ENCODE data around the gene PLEKHA3.

PLEKHA3 gene

DNA sequence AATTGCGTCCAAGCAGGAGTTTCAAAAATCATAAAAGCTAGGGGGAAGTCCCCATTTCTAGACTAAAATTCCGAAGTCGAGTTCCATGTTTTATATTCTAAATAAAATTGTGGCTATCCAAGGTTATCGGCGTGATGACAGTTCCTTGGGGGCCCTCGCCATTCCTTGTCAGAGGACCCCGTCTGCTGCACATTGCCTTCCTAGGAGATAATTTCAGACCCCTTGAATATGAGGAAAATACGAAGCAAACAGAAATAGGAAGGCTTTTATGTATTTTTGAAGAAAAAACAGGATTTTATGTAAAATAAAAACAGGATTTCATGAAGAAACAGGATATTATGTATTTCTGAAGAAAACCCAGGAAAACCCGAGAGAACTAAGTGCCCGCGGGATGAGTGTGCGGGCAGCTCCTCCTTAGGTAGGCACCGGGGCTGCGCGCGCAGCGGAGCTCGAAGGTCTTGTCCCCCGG lies 465 bp upstream of the PLEKHA3 start:
- Histone ChIP-seq H3K36me3 (ENCODE audit: insufficient read depth, low read length) (no peaks in the 10 kb centered on the region), H3K4me1 (ENCODE audit: insufficient read depth, low read length) (peaks cover 39% of the 10 kb centered on the region), H3K9ac (ENCODE audit: low read length) (no peak overlapping the region), H3K27ac (ENCODE audit: low read depth, low read length) (peak overlapping the region; percentile 85), H3K27me3 (ENCODE audit: control insufficient read depth in 1 of 2, insufficient read depth in 2 of 2, low read length in 2 of 2) (no peaks in the 10 kb centered on the region), H3K4me3 (ENCODE audit: low read depth in 1 of 2, low read length in 2 of 2) (peak overlapping the region; percentile 75 to 96), H3K9me3 (ENCODE audit: low read length) (no peaks in the 10 kb centered on the region)

DNA sequence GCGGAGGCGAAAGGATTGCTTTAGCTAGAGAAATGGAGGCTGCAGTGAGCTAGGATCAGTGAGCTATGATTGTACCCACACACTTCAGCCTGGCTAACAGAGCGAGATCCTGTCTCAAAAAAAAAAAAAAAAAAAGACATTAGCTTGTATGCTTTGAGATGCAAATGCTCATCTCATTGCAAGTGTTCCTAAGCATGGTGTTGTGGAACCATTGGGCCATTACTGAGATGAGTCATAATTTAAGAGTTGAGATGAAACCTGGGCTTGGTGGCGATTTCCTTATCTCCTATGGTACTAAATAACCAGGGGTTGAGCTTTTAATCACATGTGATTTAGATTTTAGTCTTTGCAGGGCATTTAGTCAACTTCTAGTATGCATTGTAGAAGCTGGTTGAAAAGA lies 2.2 kb downstream of the PLEKHA3 start:
- Histone ChIP-seq H3K9me3 (ENCODE audit: low read length) (no peaks in the 10 kb centered on the region), H3K36me3 (ENCODE audit: insufficient read depth, low read length) (no peaks in the 10 kb centered on the region), H3K27me3 (ENCODE audit: control insufficient read depth in 1 of 2, insufficient read depth in 2 of 2, low read length in 2 of 2) (no peaks in the 10 kb centered on the region), H3K4me1 (ENCODE audit: insufficient read depth, low read length) (peaks cover 44% of the 10 kb centered on the region), H3K27ac (ENCODE audit: low read depth, low read length) (no peak overlapping the region), H3K4me3 (ENCODE audit: low read depth in 1 of 2, low read length in 2 of 2) (peak overlapping the region in 1 of 2 donors; percentile 75), H3K9ac (ENCODE audit: low read length) (no peak overlapping the region)

DNA sequence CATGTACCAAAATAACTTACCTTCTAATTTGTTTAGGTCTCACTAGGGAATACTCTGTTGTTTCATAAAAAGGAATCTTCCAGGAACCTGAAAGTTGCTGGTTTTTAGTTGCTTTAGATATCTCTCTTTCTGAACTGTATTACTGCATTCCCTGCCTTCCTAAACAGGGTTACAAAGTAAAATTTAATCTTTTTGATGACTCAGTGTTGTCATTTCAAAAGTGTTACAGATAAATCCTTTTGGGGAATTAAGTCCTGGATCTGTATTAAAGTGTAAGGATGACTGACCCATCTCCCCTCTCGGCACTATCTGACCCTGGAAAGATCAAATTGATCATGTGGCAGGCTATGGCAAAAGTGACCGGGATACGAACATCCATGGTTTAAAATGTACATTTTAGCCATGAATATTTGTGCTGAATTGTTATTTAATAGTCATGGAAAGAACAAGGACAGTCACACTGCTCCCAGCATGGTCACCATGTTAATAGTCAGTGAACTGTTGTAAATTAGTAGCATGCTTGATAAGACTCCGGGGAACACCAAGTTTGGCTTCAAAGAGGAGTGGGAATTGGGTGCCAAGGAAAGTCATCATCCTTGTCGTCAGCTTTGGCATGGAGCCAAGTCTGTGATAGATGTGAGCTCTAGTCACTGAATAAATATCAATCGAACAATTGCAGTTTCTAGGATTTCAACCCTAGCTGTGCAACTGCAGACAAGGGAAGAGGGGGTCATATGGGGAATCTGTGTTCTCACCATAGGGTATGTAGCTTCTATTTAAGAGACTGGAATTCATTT lies 4.2 kb downstream of the PLEKHA3 start:
- H3K9ac ChIP-seq (ENCODE audit: low read length) = no peak overlapping the region
- peaks cover 40% of the 10 kb centered on the region for H3K4me1 ChIP-seq (ENCODE audit: insufficient read depth, low read length)

DNA sequence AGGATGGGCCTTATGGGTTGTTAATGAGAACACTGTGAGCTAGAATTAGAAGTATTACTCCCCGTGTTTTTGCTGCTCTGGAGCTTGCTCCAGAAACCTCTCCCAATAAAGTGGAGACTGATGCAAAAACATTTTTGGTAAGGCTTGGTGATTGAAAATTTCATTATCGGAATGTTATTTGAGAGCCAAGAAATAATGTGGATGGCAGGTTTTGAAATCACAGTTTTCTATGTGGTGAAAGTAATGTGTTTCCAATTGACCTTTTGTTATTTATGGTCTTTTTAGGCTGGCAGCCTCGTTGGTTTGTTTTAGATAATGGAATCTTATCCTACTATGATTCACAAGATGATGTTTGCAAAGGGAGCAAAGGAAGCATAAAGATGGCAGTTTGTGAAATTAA lies 5.1 kb downstream of the PLEKHA3 start:
- H3K4me1 ChIP-seq (ENCODE audit: insufficient read depth, low read length) = peaks cover 36% of the 10 kb centered on the region
- H3K27ac ChIP-seq (ENCODE audit: low read depth, low read length) = no peak overlapping the region

More for the DNA sequence above, 4.2 kb downstream of the PLEKHA3 start:
- Histone ChIP-seq H3K27me3 (ENCODE audit: control insufficient read depth in 1 of 2, insufficient read depth in 2 of 2, low read length in 2 of 2) (no peaks in the 10 kb centered on the region), H3K4me3 (ENCODE audit: low read depth in 1 of 2, low read length in 2 of 2) (no peak overlapping the region), H3K36me3 (ENCODE audit: insufficient read depth, low read length) (no peaks in the 10 kb centered on the region), H3K27ac (ENCODE audit: low read depth, low read length) (no peak overlapping the region), H3K9me3 (ENCODE audit: low read length) (no peaks in the 10 kb centered on the region)

DNA sequence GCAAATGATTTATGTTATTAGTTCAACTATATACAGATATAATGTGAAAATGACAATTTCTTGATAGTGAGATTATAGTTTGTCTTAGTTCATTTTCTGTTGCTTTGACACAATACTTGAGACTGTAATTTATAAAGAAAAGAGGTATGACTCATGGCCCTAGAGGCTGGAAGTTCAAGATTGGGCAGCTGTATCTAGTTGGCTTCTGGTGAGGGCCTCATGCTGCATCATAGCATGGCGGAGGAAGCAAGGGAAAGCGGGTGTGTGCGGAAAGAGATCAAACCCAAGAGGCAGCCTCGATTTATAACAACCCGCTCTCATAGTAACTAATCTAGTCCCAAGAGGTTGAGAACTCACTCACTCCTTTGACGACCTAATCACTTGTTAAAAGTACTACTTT lies 11.4 kb downstream of the PLEKHA3 start:
- peaks cover 40% of the 10 kb centered on the region for H3K36me3 ChIP-seq (ENCODE audit: insufficient read depth, low read length)

More for the DNA sequence above, 5.1 kb downstream of the PLEKHA3 start:
- H3K4me3 ChIP-seq (ENCODE audit: low read depth in 1 of 2, low read length in 2 of 2) = no peak overlapping the region
- H3K36me3 ChIP-seq (ENCODE audit: insufficient read depth, low read length) = no peaks in the 10 kb centered on the region
- no peaks in the 10 kb centered on the region for H3K9me3 ChIP-seq (ENCODE audit: low read length)
- no peak overlapping the region for H3K9ac ChIP-seq (ENCODE audit: low read length)
- no peaks in the 10 kb centered on the region for H3K27me3 ChIP-seq (ENCODE audit: control insufficient read depth in 1 of 2, insufficient read depth in 2 of 2, low read length in 2 of 2)

DNA sequence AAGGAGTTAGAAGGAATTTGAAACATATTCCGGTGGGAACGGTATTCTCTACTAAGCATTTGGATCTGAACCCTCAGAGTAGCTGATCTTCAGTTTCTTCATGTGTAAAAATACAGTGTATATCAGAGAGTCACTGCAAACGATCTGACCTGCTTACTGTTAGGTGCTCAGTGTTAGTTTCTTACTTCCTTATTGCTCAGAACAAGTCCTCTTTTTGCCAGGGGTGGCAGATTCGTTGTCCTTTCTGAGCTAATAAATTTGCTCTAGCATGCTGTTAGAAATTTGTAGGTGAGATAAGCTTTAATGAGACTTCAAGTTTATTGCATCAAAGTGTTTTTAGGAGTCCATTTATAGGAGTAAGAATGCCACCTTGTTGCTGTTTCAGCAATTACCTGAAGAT lies 15.8 kb downstream of the PLEKHA3 start:
- no peak overlapping the region for H3K9ac ChIP-seq (ENCODE audit: low read length)
- H3K9me3 ChIP-seq (ENCODE audit: low read length) = no peaks in the 10 kb centered on the region
- H3K27ac ChIP-seq (ENCODE audit: low read depth, low read length) = no peak overlapping the region
- peaks cover 65% of the 10 kb centered on the region for H3K36me3 ChIP-seq (ENCODE audit: insufficient read depth, low read length)
- H3K4me1 ChIP-seq (ENCODE audit: insufficient read depth, low read length) = no peaks in the 10 kb centered on the region
- no peaks in the 10 kb centered on the region for H3K27me3 ChIP-seq (ENCODE audit: control insufficient read depth in 1 of 2, insufficient read depth in 2 of 2, low read length in 2 of 2)
- no peak overlapping the region for H3K4me3 ChIP-seq (ENCODE audit: low read depth in 1 of 2, low read length in 2 of 2)

More for the DNA sequence above, 11.4 kb downstream of the PLEKHA3 start:
- Histone ChIP-seq H3K27ac (ENCODE audit: low read depth, low read length) (no peak overlapping the region), H3K4me1 (ENCODE audit: insufficient read depth, low read length) (no peaks in the 10 kb centered on the region), H3K9me3 (ENCODE audit: low read length) (no peaks in the 10 kb centered on the region), H3K9ac (ENCODE audit: low read length) (no peak overlapping the region), H3K27me3 (ENCODE audit: control insufficient read depth in 1 of 2, insufficient read depth in 2 of 2, low read length in 2 of 2) (no peaks in the 10 kb centered on the region), H3K4me3 (ENCODE audit: low read depth in 1 of 2, low read length in 2 of 2) (no peak overlapping the region)

DNA sequence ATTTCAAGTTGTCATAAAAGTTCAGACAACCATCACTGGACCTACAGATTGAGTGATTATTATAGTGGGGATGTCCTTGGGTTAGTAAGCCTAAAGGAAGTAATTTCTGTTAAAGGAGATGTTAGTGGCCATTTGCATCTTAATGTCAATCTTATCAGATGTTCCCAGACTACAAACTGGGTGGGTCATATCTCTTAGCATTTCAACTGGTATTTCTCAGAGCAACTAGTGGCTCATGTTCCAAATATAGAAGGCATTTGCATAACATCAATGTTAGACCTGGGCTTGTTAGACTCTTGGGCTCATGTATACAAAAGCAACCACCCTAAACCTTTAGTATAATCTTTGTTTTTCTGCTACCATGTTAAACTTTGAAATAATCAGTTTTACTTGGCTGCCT lies 17.9 kb downstream of the PLEKHA3 start:
- no peak overlapping the region for H3K27ac ChIP-seq (ENCODE audit: low read depth, low read length)
- H3K4me1 ChIP-seq (ENCODE audit: insufficient read depth, low read length) = no peaks in the 10 kb centered on the region
- H3K4me3 ChIP-seq (ENCODE audit: low read depth in 1 of 2, low read length in 2 of 2) = no peak overlapping the region
- H3K9me3 ChIP-seq (ENCODE audit: low read length) = no peaks in the 10 kb centered on the region
- no peak overlapping the region for H3K9ac ChIP-seq (ENCODE audit: low read length)
- no peaks in the 10 kb centered on the region for H3K27me3 ChIP-seq (ENCODE audit: control insufficient read depth in 1 of 2, insufficient read depth in 2 of 2, low read length in 2 of 2)
- peaks cover 73% of the 10 kb centered on the region for H3K36me3 ChIP-seq (ENCODE audit: insufficient read depth, low read length)

DNA sequence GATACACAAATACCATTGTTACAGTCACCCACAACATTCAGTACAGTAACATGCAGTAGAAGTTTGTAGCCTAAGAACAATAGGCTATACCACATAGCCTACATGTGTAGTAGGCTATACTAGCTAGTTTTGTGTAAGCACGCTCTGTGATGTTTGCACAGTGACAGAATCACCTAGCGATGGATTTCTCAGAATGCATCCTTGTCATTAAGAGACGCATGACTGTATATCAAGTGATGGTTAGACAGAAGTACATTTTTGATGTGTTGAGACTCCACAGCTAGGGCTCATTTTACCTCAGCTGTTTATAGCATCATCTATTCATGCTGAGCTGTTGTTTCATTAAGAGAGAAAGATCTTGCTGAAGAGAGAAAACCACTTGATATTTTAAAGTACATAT lies 19.4 kb downstream of the PLEKHA3 start:
- Histone ChIP-seq H3K27ac (ENCODE audit: low read depth, low read length) (no peak overlapping the region), H3K36me3 (ENCODE audit: insufficient read depth, low read length) (peaks cover 70% of the 10 kb centered on the region), H3K4me3 (ENCODE audit: low read depth in 1 of 2, low read length in 2 of 2) (no peak overlapping the region), H3K9ac (ENCODE audit: low read length) (no peak overlapping the region), H3K9me3 (ENCODE audit: low read length) (no peaks in the 10 kb centered on the region), H3K4me1 (ENCODE audit: insufficient read depth, low read length) (no peaks in the 10 kb centered on the region), H3K27me3 (ENCODE audit: control insufficient read depth in 1 of 2, insufficient read depth in 2 of 2, low read length in 2 of 2) (no peaks in the 10 kb centered on the region)

DNA sequence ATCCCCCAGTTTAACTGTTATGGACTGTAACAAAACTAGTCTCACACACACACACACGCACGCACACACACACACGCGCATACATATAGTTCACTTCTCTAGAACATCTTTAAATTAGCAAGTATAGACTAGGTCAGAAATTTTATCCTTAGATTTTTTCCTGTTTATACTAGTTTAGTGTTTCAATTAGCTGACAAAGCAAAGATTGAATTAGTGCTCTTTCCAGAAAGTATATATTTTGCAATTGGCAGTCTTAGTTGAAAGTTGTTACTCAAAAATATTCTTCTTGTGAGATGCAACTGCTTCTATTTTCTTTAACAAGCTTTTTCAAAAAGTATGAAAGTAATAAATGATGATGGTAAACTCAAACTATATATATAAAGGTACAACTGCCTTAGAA lies 22.5 kb downstream of the PLEKHA3 start:
- H3K9ac ChIP-seq (ENCODE audit: low read length) = no peak overlapping the region
- H3K36me3 ChIP-seq (ENCODE audit: insufficient read depth, low read length) = peaks cover 50% of the 10 kb centered on the region
- no peak overlapping the region for H3K4me3 ChIP-seq (ENCODE audit: low read depth in 1 of 2, low read length in 2 of 2)
- no peak overlapping the region for H3K27ac ChIP-seq (ENCODE audit: low read depth, low read length)
- H3K27me3 ChIP-seq (ENCODE audit: control insufficient read depth in 1 of 2, insufficient read depth in 2 of 2, low read length in 2 of 2) = no peaks in the 10 kb centered on the region
- no peaks in the 10 kb centered on the region for H3K4me1 ChIP-seq (ENCODE audit: insufficient read depth, low read length)
- H3K9me3 ChIP-seq (ENCODE audit: low read length) = no peaks in the 10 kb centered on the region

DNA sequence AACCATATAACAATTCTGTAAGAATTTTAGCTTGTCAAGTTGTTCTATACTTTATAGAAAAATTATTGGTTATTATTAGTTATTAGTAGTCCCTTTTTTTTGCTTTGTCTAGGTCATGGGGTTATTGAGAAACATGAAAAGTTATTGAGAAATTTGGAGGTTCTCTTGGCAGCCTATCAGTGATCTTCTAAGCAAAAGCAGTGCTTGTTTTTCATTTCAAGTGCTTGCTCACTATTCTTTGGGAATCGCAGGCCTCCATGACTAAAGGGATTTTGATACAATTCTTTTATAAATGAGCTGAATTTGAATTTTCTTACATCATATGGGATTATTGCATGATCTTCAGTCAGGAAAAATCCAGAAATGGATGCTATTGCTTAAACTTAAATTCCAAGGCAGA lies 25.8 kb downstream of the PLEKHA3 start:
- no peaks in the 10 kb centered on the region for H3K9me3 ChIP-seq (ENCODE audit: low read length)
- H3K27me3 ChIP-seq (ENCODE audit: control insufficient read depth in 1 of 2, insufficient read depth in 2 of 2, low read length in 2 of 2) = no peaks in the 10 kb centered on the region
- H3K36me3 ChIP-seq (ENCODE audit: insufficient read depth, low read length) = peaks cover 30% of the 10 kb centered on the region
- H3K4me3 ChIP-seq (ENCODE audit: low read depth in 1 of 2, low read length in 2 of 2) = no peak overlapping the region
- no peaks in the 10 kb centered on the region for H3K4me1 ChIP-seq (ENCODE audit: insufficient read depth, low read length)
- no peak overlapping the region for H3K27ac ChIP-seq (ENCODE audit: low read depth, low read length)
- no peak overlapping the region for H3K9ac ChIP-seq (ENCODE audit: low read length)

DNA sequence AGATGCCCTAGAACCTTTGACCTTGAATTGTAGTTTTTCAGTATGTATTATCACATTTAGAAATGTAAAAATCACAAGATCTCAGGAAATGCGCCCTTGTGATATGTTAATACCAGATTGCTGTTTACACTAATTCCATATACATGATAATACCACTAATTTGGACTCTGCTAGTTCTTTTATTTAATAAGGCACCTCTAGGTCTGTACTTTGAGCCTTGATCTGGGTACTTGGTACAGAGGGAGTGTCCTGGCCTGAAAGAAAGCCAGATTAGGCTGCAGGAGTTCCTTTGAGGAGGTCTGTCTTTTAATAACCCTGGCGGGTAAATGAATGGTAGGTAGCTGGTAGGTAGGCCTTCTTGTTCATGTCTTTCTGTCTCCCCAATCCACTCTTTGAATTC lies 26.3 kb downstream of the PLEKHA3 start:
- no peaks in the 10 kb centered on the region for H3K27me3 ChIP-seq (ENCODE audit: control insufficient read depth in 1 of 2, insufficient read depth in 2 of 2, low read length in 2 of 2)
- peaks cover 25% of the 10 kb centered on the region for H3K36me3 ChIP-seq (ENCODE audit: insufficient read depth, low read length)
- H3K4me3 ChIP-seq (ENCODE audit: low read depth in 1 of 2, low read length in 2 of 2) = no peak overlapping the region
- no peak overlapping the region for H3K27ac ChIP-seq (ENCODE audit: low read depth, low read length)
- no peak overlapping the region for H3K9ac ChIP-seq (ENCODE audit: low read length)
- no peaks in the 10 kb centered on the region for H3K4me1 ChIP-seq (ENCODE audit: insufficient read depth, low read length)
- no peaks in the 10 kb centered on the region for H3K9me3 ChIP-seq (ENCODE audit: low read length)

DNA sequence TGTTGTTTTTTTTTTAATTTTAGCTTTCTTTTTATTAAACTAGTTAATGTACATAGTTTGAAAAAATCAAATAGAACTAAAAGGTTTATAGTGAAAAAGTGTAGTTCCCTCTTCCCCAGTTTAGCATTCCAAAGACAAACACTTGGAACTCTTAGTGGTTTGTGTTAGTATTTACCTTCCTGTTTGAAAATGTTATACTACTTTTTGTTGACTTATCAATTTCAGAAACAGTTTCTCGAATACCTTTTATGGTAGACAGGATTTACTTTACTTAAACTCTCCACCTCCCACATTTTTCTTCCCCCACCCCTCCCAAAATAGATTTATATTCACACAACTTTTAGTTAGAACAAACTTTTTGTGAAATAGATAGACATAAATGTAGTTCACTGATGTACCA lies 26.7 kb downstream of the PLEKHA3 start:
- Histone ChIP-seq H3K4me3 (ENCODE audit: low read depth in 1 of 2, low read length in 2 of 2) (no peak overlapping the region), H3K27me3 (ENCODE audit: control insufficient read depth in 1 of 2, insufficient read depth in 2 of 2, low read length in 2 of 2) (no peaks in the 10 kb centered on the region), H3K36me3 (ENCODE audit: insufficient read depth, low read length) (peaks cover 21% of the 10 kb centered on the region), H3K9ac (ENCODE audit: low read length) (no peak overlapping the region), H3K4me1 (ENCODE audit: insufficient read depth, low read length) (no peaks in the 10 kb centered on the region), H3K9me3 (ENCODE audit: low read length) (no peaks in the 10 kb centered on the region), H3K27ac (ENCODE audit: low read depth, low read length) (no peak overlapping the region)
